Upper lobe of left lung (tissue), 6 donors: ENCODE data around the gene CALB2. TPM values are rescaled to one million over a fixed set of nuclear protein-coding genes. Genes with fewer than 3 reads are reported as not detected.

Experiments used
- ATAC-seq, 2 donors: fragments of 200-7000 bp; cut with Tn5 transposase; one replicate each; pipeline ENCODE4 v1.9.1; 2022; ENCODE audit warnings: mild to moderate bottlenecking in 2 of 2, moderate library complexity in 2 of 2; ENCODE audit not compliant: low FRiP score in 2 of 2
- DNase-seq, 2 donors: peaks; one replicate each; pipeline ENCODE4 v3.0.0-alpha.2; 2019 to 2020
- H3K27ac ChIP-seq, 4 donors: fragments of 200-600 bp; sonication (generic); one replicate each; pipeline ENCODE4 v1.5.1; 2016 to 2019
- H3K27me3 ChIP-seq, 4 donors: fragments of 200-600 bp; sonication (generic); one replicate each; pipeline ENCODE4 v1.5.1; 2017 to 2019
- H3K36me3 ChIP-seq, 4 donors: fragments of 200-600 bp; sonication (generic); one replicate each; pipeline ENCODE4 v1.5.1; 2016 to 2019
- H3K4me1 ChIP-seq, 4 donors: fragments of 200-600 bp; sonication (generic); one replicate each; pipeline ENCODE4 v1.5.1; 2018 to 2019
- H3K4me3 ChIP-seq, 4 donors: fragments of 200-600 bp; sonication (generic); one replicate each; pipeline ENCODE4 v1.5.1; 2017 to 2019; ENCODE audit warnings: mild to moderate bottlenecking in 2 of 4, moderate library complexity in 1 of 4
- H3K9me3 ChIP-seq, 4 donors: fragments of 200-600 bp; sonication (generic); one replicate each; pipeline ENCODE4 v1.5.1; 2018 to 2019
- EP300 ChIP-seq, 4 donors: sonication (generic); formaldehyde crosslinking; IDR thresholded peaks; one replicate each; pipeline ENCODE4 v1.5.1; 2017; ENCODE audit warnings: antibody characterized with exemption in 4 of 4, control low read depth in 2 of 4
- POLR2A ChIP-seq, 4 donors: fragments of 450-650 bp; IDR thresholded peaks; one replicate each; pipeline ENCODE4 v1.5.1; 2016 to 2017; ENCODE audit warnings: antibody characterized with exemption in 4 of 4, mild to moderate bottlenecking in 2 of 4
- POLR2AphosphoS5 ChIP-seq, 2 donors: sonication (generic); formaldehyde crosslinking; IDR thresholded peaks; one replicate each; pipeline ENCODE4 v1.5.1; 2017; ENCODE audit warnings: antibody characterized with exemption in 2 of 2
- WGBS, 2 donors: methylation state at CpG; one replicate each; pipeline ENCODE4 v1.1.5; 2017 to 2018; 5-methylcytosine and 5-hydroxymethylcytosine counted together
- total RNA-seq, 6 donors: library from RNA; depleted of rRNA in 4 of 6; stranded (reverse); fragments of >200 nt in 4 of 6; gene quantifications; one replicate each; pipeline versions ENCODE4 v1.1.0 to v1.2.1, GENCODE V29; 2016 to 2021
- TF ChIP-seq, protein P1 (sequence below), 6 experiments: fragments of 450-650 bp in 4 of 6; fragments of 200-600 bp in 2 of 6; sonication (generic) in 2 of 6; IDR thresholded peaks; one replicate each; pipeline ENCODE4 v1.5.1; 2016 to 2019; ENCODE audit warnings: antibody characterized with exemption in 6 of 6
- donor health status: DM: no; HTN: no; CAD: no; lungs with moderate emphysema.
- donor health status: DM: no; HTN: yes; CAD: no; lungs with severe emphysema.

CALB2 gene
- total RNA-seq, 6 donors from 2014 or later = 1.0 to 3.3 (median 2.3) TPM; not detected in 2

DNA sequence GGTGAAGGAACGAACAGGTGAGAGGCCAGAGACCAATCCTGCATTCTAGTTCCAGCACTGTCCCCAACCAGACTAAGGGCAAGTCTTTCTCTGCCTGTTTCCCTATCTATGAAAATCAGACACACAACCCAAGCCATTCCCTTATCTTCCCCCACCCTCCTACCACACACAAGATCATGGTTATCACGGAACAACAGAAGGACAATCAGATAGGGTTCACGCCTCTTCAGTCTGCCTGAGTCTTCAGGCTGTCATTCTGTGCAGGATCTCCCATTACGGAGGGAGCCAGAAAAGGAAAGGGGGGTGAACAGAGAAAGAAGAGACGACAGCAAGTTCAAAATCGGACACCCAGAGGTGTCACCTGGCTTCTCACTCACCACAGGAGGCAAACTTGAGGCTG is 72.2 kb downstream of the CALB2 start:
- no peak overlapping the region for H3K27ac ChIP-seq
- 65% methylated on average over 6 of the region's 6 CpGs for WGBS, 2 donors
- peaks cover 0 to 5% (median 2%) of the 10 kb centered on the region in 4 donors for H3K27me3 ChIP-seq
- DNase-seq (no peak), ATAC-seq (no peak)
- H3K9me3 ChIP-seq = no peaks in the 10 kb centered on the region
- TF ChIP-seq POLR2AphosphoS5 (IDR thresholded peaks at IDR 0.05) (no peak), EP300 (IDR thresholded peaks at IDR 0.05) (no peak), POLR2A (IDR thresholded peaks at IDR 0.05) (no peak)
- TF ChIP-seq, protein P1, sequence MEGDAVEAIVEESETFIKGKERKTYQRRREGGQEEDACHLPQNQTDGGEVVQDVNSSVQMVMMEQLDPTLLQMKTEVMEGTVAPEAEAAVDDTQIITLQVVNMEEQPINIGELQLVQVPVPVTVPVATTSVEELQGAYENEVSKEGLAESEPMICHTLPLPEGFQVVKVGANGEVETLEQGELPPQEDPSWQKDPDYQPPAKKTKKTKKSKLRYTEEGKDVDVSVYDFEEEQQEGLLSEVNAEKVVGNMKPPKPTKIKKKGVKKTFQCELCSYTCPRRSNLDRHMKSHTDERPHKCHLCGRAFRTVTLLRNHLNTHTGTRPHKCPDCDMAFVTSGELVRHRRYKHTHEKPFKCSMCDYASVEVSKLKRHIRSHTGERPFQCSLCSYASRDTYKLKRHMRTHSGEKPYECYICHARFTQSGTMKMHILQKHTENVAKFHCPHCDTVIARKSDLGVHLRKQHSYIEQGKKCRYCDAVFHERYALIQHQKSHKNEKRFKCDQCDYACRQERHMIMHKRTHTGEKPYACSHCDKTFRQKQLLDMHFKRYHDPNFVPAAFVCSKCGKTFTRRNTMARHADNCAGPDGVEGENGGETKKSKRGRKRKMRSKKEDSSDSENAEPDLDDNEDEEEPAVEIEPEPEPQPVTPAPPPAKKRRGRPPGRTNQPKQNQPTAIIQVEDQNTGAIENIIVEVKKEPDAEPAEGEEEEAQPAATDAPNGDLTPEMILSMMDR (IDR thresholded peaks at IDR 0.05) = no peak
- H3K4me1 ChIP-seq = peaks cover 0 to 9% (median 0%) of the 10 kb centered on the region in 4 donors
- H3K4me3 ChIP-seq = no peak overlapping the region
- H3K36me3 ChIP-seq = no peaks in the 10 kb centered on the region

DNA sequence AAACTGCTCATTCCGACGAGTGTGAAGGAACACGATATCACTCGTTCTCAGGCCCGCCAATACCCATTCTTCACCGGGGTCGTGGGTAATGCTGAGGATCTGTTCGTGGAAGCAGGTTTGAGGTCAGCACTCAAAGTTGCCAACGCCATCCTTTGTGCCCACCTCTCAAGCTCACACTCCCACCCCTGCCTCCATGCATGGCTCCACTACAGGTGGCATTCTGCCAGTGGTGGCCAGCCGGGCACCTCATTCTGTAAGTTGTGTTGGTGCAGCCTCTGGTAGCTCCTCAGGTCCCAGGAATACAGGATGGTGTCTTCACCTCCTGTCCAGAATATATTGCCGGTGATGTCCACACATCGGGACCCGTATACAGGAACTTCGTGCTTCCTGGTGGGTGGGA is 72.7 kb downstream of the CALB2 start:
- Histone ChIP-seq H3K4me3 (no peak overlapping the region), H3K9me3 (no peaks in the 10 kb centered on the region), H3K36me3 (no peaks in the 10 kb centered on the region), H3K4me1 (peaks cover 0 to 5% (median 0%) of the 10 kb centered on the region in 4 donors), H3K27ac (no peak overlapping the region), H3K27me3 (peaks cover 0 to under 1% (median 0%) of the 10 kb centered on the region in 4 donors)
- 87 to 88% methylated on average over 13 to 14 of the region's 14 CpGs for WGBS, 2 donors
- ATAC-seq (no peak), DNase-seq (no peak)
- TF ChIP-seq, protein P1 (IDR thresholded peaks at IDR 0.05) = no peak
- TF ChIP-seq EP300 (IDR thresholded peaks at IDR 0.05) (no peak), POLR2A (IDR thresholded peaks at IDR 0.05) (no peak), POLR2AphosphoS5 (IDR thresholded peaks at IDR 0.05) (no peak)

DNA sequence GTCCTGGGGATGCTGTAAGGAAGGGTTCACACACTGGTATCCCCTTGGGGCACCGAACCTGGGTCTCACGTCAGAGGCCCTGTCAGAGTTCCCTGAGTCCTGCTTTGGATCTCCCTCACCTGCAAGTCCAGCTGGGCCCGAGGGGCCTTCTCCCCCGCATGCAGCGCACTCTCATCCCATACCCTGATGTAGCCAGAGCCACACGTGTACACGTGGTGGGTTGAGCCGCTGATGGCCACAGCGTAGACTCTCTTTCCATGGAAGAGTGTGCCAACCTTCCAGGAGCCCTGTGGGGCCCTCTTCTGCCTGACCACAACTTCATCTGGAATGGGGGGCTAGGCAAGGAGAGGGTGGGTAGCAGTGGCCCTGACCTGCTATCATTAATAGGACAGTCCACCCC is 73.5 kb downstream of the CALB2 start:
- Histone ChIP-seq H3K4me3 (no peak overlapping the region), H3K27me3 (no peaks in the 10 kb centered on the region), H3K36me3 (no peaks in the 10 kb centered on the region), H3K4me1 (no peaks in the 10 kb centered on the region), H3K27ac (no peak overlapping the region), H3K9me3 (no peaks in the 10 kb centered on the region)
- TF ChIP-seq POLR2AphosphoS5 (IDR thresholded peaks at IDR 0.05) = no peak
- WGBS, 2 donors = 95 to 98% methylated on average over 6 to 7 of the region's 9 CpGs
- peak in 1 of 2 donors; percentile 46 for DNase-seq
- ATAC-seq = peak in 1 of 2 donors; percentile 7

GRCh38 chr16:71432906-71433305 is 74.4 kb downstream of the CALB2 start:
- Histone ChIP-seq H3K4me3 (no peak overlapping the region), H3K36me3 (no peaks in the 10 kb centered on the region), H3K27me3 (no peaks in the 10 kb centered on the region), H3K27ac (no peak overlapping the region), H3K9me3 (no peaks in the 10 kb centered on the region), H3K4me1 (no peaks in the 10 kb centered on the region)
- DNase-seq (peak in 1 of 2 donors; percentile 38), ATAC-seq (no peak)
- no peak for TF ChIP-seq POLR2AphosphoS5 (IDR thresholded peaks at IDR 0.05)
- TF ChIP-seq POLR2A (IDR thresholded peaks at IDR 0.05) = no peak
- no peak for TF ChIP-seq EP300 (IDR thresholded peaks at IDR 0.05)
- TF ChIP-seq, protein P1 (IDR thresholded peaks at IDR 0.05) = no peak
- WGBS, 2 donors = 80 to 89% methylated on average over 3 to 6 of the region's 6 CpGs

DNA sequence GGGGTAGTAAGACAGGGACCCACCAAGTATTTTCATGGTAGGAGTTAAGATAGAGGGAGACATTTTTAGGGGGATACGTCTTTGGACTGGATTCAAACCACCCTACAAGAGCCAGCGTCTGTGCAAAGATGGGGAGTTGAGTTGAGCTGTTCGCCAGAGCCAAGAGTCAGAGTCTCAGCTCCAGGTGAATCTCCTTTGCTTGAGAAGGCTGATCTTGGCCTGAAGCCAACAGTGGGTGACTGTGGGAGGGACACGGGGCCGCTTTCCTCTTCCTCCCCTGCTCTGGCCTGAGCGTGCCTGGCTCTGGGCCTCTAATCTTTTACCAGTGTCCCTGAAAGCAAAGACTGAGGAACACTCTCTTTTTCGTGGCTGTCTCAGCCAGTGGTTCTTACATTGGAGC is 78.0 kb downstream of the CALB2 start:
- no peak for DNase-seq
- Histone ChIP-seq H3K36me3 (no peaks in the 10 kb centered on the region), H3K9me3 (peaks cover 0 to 5% (median under 1%) of the 10 kb centered on the region in 4 donors), H3K27me3 (no peaks in the 10 kb centered on the region), H3K4me3 (no peak overlapping the region), H3K4me1 (no peaks in the 10 kb centered on the region), H3K27ac (no peak overlapping the region)
- ATAC-seq = no peak
- no peak for TF ChIP-seq POLR2A (IDR thresholded peaks at IDR 0.05)
- TF ChIP-seq, protein P1 (IDR thresholded peaks at IDR 0.05) = no peak
- no peak for TF ChIP-seq POLR2AphosphoS5 (IDR thresholded peaks at IDR 0.05)
- TF ChIP-seq EP300 (IDR thresholded peaks at IDR 0.05) = no peak
- 71 to 87% methylated on average over 6 to 7 of the region's 7 CpGs for WGBS, 2 donors
